IMR-90 (cell line): Measurements from ENCODE around the gene AIF1. TPM values are rescaled to one million over a fixed set of nuclear protein-coding genes. Genes with fewer than 3 reads are reported as not detected.

Source experiments
- ATAC-seq: fragments of 200-7000 bp; cut with Tn5 transposase; 2 replicates; pipeline ENCODE4 v1.9.1; 2020; ENCODE audit warnings: low read depth, mild to moderate bottlenecking, moderate library complexity
- BruUV-seq: library from RNA; stranded (reverse); fragments of 400-500 nt; replicated peaks from 2 replicates; lab custom pipeline; 2021; lab: Mats Ljungman, UMichigan
- CTCF ChIA-PET: fragments of 300-600 bp; formaldehyde crosslinking; extraction: SDS; loops from one replicate; lab custom pipeline; 2021; ENCODE audit warnings: antibody characterized with exemption; lab: Yijun Ruan, JAX
- POLR2A ChIA-PET: fragments of 300-600 bp; sonication (Branson Sonifier 250); formaldehyde crosslinking; loops from one replicate; lab custom pipeline; 2022; ENCODE audit warnings: antibody characterized with exemption; ENCODE audit not compliant: unreplicated experiment; lab: Charles Lee
- DNase-seq: peaks from one replicate; pipeline ENCODE4 v3.0.0; 2013
- H2AFZ ChIP-seq: replicated peaks from 2 replicates; pipeline ENCODE3; 2013; ENCODE audit warnings: low read length, mild to moderate bottlenecking; ENCODE audit not compliant: poor library complexity
- H2AK5ac ChIP-seq: 2 replicates; pipeline ENCODE4 v1.6.1; 2013; ENCODE audit warnings: low read depth, low read length, inconsistent platforms
- H2AK9ac ChIP-seq: replicated peaks from 2 replicates; pipeline ENCODE3; 2013; ENCODE audit warnings: mild to moderate bottlenecking, low read depth, low read length, moderate library complexity; ENCODE audit not compliant: poor library complexity
- H2BK120ac ChIP-seq: 2 replicates; pipeline ENCODE4 v1.6.1; 2013; ENCODE audit warnings: low read depth, low read length, inconsistent platforms
- H2BK15ac ChIP-seq: 3 replicates; pipeline ENCODE4 v1.6.1; 2013; ENCODE audit warnings: low read depth, low read length, inconsistent platforms
- H2BK20ac ChIP-seq: 2 replicates; pipeline ENCODE4 v1.6.1; 2013; ENCODE audit warnings: low read depth, mild to moderate bottlenecking, inconsistent platforms, low read length, moderate library complexity
- H2BK5ac ChIP-seq: 2 replicates; pipeline ENCODE4 v1.6.1; 2013; ENCODE audit warnings: mild to moderate bottlenecking, low read depth, low read length, inconsistent platforms; ENCODE audit not compliant: poor library complexity, severe bottlenecking
- H3K14ac ChIP-seq: replicated peaks from 2 replicates; pipeline ENCODE4 v1.6.1; 2013; ENCODE audit warnings: low read depth, low read length, inconsistent platforms
- H3K18ac ChIP-seq: 2 replicates; pipeline ENCODE4 v1.6.1; 2013; ENCODE audit warnings: low read depth, low read length, control low read depth
- H3K23ac ChIP-seq: 2 replicates; pipeline ENCODE4 v1.6.1; 2013; ENCODE audit warnings: low read depth, low read length, inconsistent platforms
- H3K27ac ChIP-seq: 2 replicates; pipeline ENCODE4 v1.5.1; 2013; ENCODE audit warnings: mild to moderate bottlenecking, control low read depth, low read length; ENCODE audit not compliant: insufficient read depth
- H3K27me3 ChIP-seq: 2 replicates; pipeline ENCODE4 v1.6.1; 2013; ENCODE audit warnings: low read length; ENCODE audit not compliant: control insufficient read depth, insufficient read depth
- H3K36me3 ChIP-seq: 2 replicates; pipeline ENCODE4 v1.6.1; 2013; ENCODE audit warnings: low read length, mixed read lengths; ENCODE audit not compliant: control insufficient read depth, insufficient read depth
- H3K4ac ChIP-seq: 2 replicates; pipeline ENCODE4 v1.6.1; 2013; ENCODE audit warnings: low read depth, low read length, inconsistent platforms
- H3K4me1 ChIP-seq: 2 replicates; pipeline ENCODE4 v1.6.1; 2013; ENCODE audit warnings: low read length, mixed read lengths; ENCODE audit not compliant: control insufficient read depth, insufficient read depth
- H3K4me2 ChIP-seq: 2 replicates; pipeline ENCODE4 v1.6.1; 2013; ENCODE audit warnings: low read depth, mild to moderate bottlenecking, control low read depth, low read length, moderate library complexity
- H3K4me3 ChIP-seq: 2 replicates; pipeline ENCODE4 v1.5.1; 2013; ENCODE audit warnings: low read depth, mild to moderate bottlenecking, control low read depth, low read length, moderate library complexity; ENCODE audit not compliant: insufficient read depth
- H3K56ac ChIP-seq: 2 replicates; pipeline ENCODE4 v1.6.1; 2013; ENCODE audit warnings: low read length, inconsistent platforms; ENCODE audit not compliant: insufficient read depth; ENCODE audit errors: extremely low read depth
- H3K79me1 ChIP-seq, 2 experiments: 2 replicates each; pipeline ENCODE4 v1.6.1; 2013; ENCODE audit warnings: low read length in 2 of 2, inconsistent platforms in 1 of 2, low read depth in 1 of 2
- H3K9ac ChIP-seq: 2 replicates; pipeline ENCODE4 v1.6.1; 2013; ENCODE audit warnings: low read depth, low read length, control low read depth
- H3K9me1 ChIP-seq: 2 replicates; pipeline ENCODE4 v1.6.1; 2013; ENCODE audit warnings: low read length, inconsistent platforms; ENCODE audit not compliant: insufficient read depth
- H3K9me3 ChIP-seq: 2 replicates; pipeline ENCODE4 v1.6.1; 2013; ENCODE audit warnings: low read length; ENCODE audit not compliant: control insufficient read depth, insufficient read depth
- H4K20me1 ChIP-seq: 2 replicates; pipeline ENCODE4 v1.6.1; 2013; ENCODE audit warnings: low read length, inconsistent platforms; ENCODE audit not compliant: insufficient read depth
- H4K5ac ChIP-seq: 2 replicates; pipeline ENCODE4 v1.6.1; 2013; ENCODE audit warnings: mild to moderate bottlenecking, low read depth, low read length, control low read depth
- H4K8ac ChIP-seq, 2 experiments: 2 replicates each; pipeline ENCODE4 v1.6.1; 2013; ENCODE audit warnings: low read depth in 2 of 2, low read length in 2 of 2, control low read depth in 1 of 2, inconsistent platforms in 1 of 2
- H4K91ac ChIP-seq: 2 replicates; pipeline ENCODE4 v1.6.1; 2013; ENCODE audit warnings: low read depth, low read length, inconsistent platforms; ENCODE audit not compliant: insufficient read depth
- BHLHE40 ChIP-seq: fragments of 150-350 bp; IDR thresholded peaks from 2 replicates; pipeline ENCODE4 v1.6.1; 2016; ENCODE audit warnings: mild to moderate bottlenecking, low read depth, low read length
- CEBPB ChIP-seq: IDR thresholded peaks from 2 replicates; pipeline ENCODE4 v1.6.1; 2012; ENCODE audit warnings: low read depth, low read length, improper control_type of control experiment
- CHD1 ChIP-seq: IDR thresholded peaks from 2 replicates; pipeline ENCODE4 v1.6.1; 2012; ENCODE audit warnings: low read depth, low read length, improper control_type of control experiment
- CTCF ChIP-seq: conservative IDR thresholded peaks from 2 replicates; pipeline ENCODE4 v1.5.1; 2012; ENCODE audit warnings: mild to moderate bottlenecking, low read depth, low read length, improper control_type of control experiment
- FOS ChIP-seq: fragments of 150-350 bp; IDR thresholded peaks from 2 replicates; pipeline ENCODE4 v1.6.1; 2016; ENCODE audit warnings: low read depth, low read length
- MAFK ChIP-seq: IDR thresholded peaks from 2 replicates; pipeline ENCODE4 v1.6.1; 2012; ENCODE audit warnings: low read depth, low read length, improper control_type of control experiment
- MAZ ChIP-seq: IDR thresholded peaks from 2 replicates; pipeline ENCODE4 v1.6.1; 2012; ENCODE audit warnings: low read depth, mild to moderate bottlenecking, low read length, improper control_type of control experiment, moderate library complexity, borderline replicate concordance
- MXI1 ChIP-seq: IDR thresholded peaks from 2 replicates; pipeline ENCODE4 v1.6.1; 2012; ENCODE audit warnings: low read depth, mild to moderate bottlenecking, low read length, moderate library complexity, borderline replicate concordance
- NFE2L2 ChIP-seq: fragments of 150-350 bp; IDR thresholded peaks from 2 replicates; pipeline ENCODE4 v1.6.1; 2016; ENCODE audit warnings: low read depth, mild to moderate bottlenecking, low read length
- POLR2A ChIP-seq: IDR thresholded peaks from 2 replicates; pipeline ENCODE4 v1.6.1; 2012; ENCODE audit warnings: mild to moderate bottlenecking, low read depth, low read length
- RAD21 ChIP-seq: IDR thresholded peaks from 2 replicates; pipeline ENCODE4 v1.6.1; 2012; ENCODE audit warnings: low read length, improper control_type of control experiment
- RCOR1 ChIP-seq: IDR thresholded peaks from 2 replicates; pipeline ENCODE4 v1.6.1; 2012; ENCODE audit warnings: mild to moderate bottlenecking, low read length, improper control_type of control experiment; ENCODE audit not compliant: insufficient replicate concordance
- RFX5 ChIP-seq: IDR thresholded peaks from 2 replicates; pipeline ENCODE4 v1.8.0; 2012; ENCODE audit warnings: low read depth, mild to moderate bottlenecking, low read length, moderate library complexity
- SMC3 ChIP-seq: fragments of 150-350 bp; IDR thresholded peaks from 2 replicates; pipeline ENCODE4 v1.6.1; 2016; ENCODE audit warnings: low read depth, mild to moderate bottlenecking, antibody characterized with exemption, low read length, moderate library complexity
- USF2 ChIP-seq: fragments of 150-350 bp; IDR thresholded peaks from 2 replicates; pipeline ENCODE4 v1.6.1; 2017; ENCODE audit warnings: mild to moderate bottlenecking, antibody characterized with exemption, low read length, low read depth
- WGBS, 2 experiments: methylation state at CpG; one replicate each; pipeline versions ENCODE4 v1.1.5 to v1.1.7; 2013; ENCODE audit warnings: missing lambda C conversion rate in 2 of 2; ENCODE audit not compliant: insufficient read length in 1 of 2; ENCODE audit errors: extremely low coverage in 2 of 2; 5-methylcytosine and 5-hydroxymethylcytosine counted together
- dilution Hi-C: fragments of 300-500 bp; cut with HindIII; formaldehyde crosslinking; loops from one replicate; pipeline ENCODE4 v1.14.3; 2018; ENCODE audit warnings: low sequenced_read_pairs; ENCODE audit not compliant: unreplicated experiment
- in situ Hi-C: fragments of 300-500 bp; cut with MboI; formaldehyde crosslinking; loops from 3 replicates; pipeline ENCODE4 v1.14.3; 2019; ENCODE audit warnings: low sequenced_read_pairs, inconsistent platforms, mixed read lengths
- intact Hi-C: fragments of 100-400 bp; cut with micrococcal nuclease; formaldehyde crosslinking; loops from 2 replicates; pipeline ENCODE4 v1.10.0; 2022
- polyA plus RNA-seq, 3 experiments: library from polyadenylated mRNA; depleted of rRNA; stranded (reverse); fragments of >200 nt; gene quantifications; 2 replicates each; pipeline ENCODE4 v1.2.3, GENCODE V29; 2012; ENCODE audit warnings: low replicate concordance in 1 of 3
- total RNA-seq: library from RNA; depleted of rRNA; stranded (reverse); fragments of >200 nt; gene quantifications from 2 replicates; pipeline ENCODE4 v1.2.3, GENCODE V29; 2012
- TF ChIP-seq, protein P1 (sequence below): fragments of 150-350 bp; IDR thresholded peaks from 2 replicates; pipeline ENCODE4 v1.6.1; 2016; ENCODE audit warnings: low read depth, mild to moderate bottlenecking, low read length, moderate library complexity, borderline replicate concordance

The AIF1 gene
- total and polyA plus RNA-seq, 2 of the 4 experiments (the other 2 are of a cell fraction) = not detected

DNA sequence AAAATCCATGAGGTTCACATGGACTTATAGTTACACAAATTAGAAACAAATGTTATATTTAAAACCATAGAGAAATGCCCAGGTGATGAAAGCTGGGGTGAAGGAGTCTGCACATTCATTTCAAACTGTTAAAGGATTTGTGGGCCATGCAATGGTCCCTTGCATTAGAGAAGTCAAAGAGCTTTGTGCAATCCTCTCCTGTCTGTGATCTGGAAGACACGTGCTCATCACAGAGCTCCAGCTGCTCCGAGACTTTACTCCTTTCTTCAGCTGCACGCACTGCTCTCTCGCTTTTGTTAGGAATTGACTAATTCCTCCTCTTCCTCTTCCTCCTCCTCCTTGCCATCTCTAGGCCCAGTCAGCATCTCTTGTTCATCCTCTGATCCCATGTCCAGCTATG, 4.1 kb upstream of the AIF1 start:
- H3K14ac ChIP-seq = no peak overlapping the region
- no peak overlapping the region for H3K4ac ChIP-seq
- no peak for TF ChIP-seq POLR2A
- no peak for TF ChIP-seq MXI1
- TF ChIP-seq MAFK = no peak
- no peak for TF ChIP-seq FOS
- no peak for TF ChIP-seq CEBPB
- TF ChIP-seq SMC3 = no peak
- TF ChIP-seq RAD21 = no peak
- TF ChIP-seq USF2 = no peak
- TF ChIP-seq CHD1 = no peak
- no peak for TF ChIP-seq MAZ
- TF ChIP-seq BHLHE40 = no peak
- TF ChIP-seq NFE2L2 = no peak
- no peak for TF ChIP-seq RFX5
- TF ChIP-seq RCOR1 = no peak
- no peak for TF ChIP-seq CTCF
- TF ChIP-seq, protein P1, sequence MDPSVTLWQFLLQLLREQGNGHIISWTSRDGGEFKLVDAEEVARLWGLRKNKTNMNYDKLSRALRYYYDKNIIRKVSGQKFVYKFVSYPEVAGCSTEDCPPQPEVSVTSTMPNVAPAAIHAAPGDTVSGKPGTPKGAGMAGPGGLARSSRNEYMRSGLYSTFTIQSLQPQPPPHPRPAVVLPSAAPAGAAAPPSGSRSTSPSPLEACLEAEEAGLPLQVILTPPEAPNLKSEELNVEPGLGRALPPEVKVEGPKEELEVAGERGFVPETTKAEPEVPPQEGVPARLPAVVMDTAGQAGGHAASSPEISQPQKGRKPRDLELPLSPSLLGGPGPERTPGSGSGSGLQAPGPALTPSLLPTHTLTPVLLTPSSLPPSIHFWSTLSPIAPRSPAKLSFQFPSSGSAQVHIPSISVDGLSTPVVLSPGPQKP = no peak
- intact Hi-C loops = no loop called here
- H4K8ac ChIP-seq = no peak overlapping the region
- no CpG with 5 or more reads among the region's 4 CpGs for WGBS, 2 experiments
- ChIA-PET POLR2A (no interaction called here), CTCF (no interaction called here)
- H3K27me3 ChIP-seq = peaks cover 7% of the 10 kb centered on the region
- no peak overlapping the region for H2AK5ac ChIP-seq
- no TSS peak for BruUV-seq
- no peak overlapping the region for H2BK120ac ChIP-seq
- H3K4me3 ChIP-seq = no peak overlapping the region
- in situ Hi-C loops = no loop called here
- DNase-seq = no peak
- H3K4me1 ChIP-seq = no peaks in the 10 kb centered on the region
- no peak overlapping the region for H3K4me2 ChIP-seq
- no peak overlapping the region for H4K91ac ChIP-seq
- no peak overlapping the region for H3K18ac ChIP-seq
- no peak overlapping the region for H3K56ac ChIP-seq
- 0 out of 2 replicates have a peak, but pooled peaks cover 3% of the 10 kb centered on the region for H3K9me1 ChIP-seq
- no peaks in the 10 kb centered on the region for H4K20me1 ChIP-seq
- no peak overlapping the region for H4K5ac ChIP-seq
- H2BK15ac ChIP-seq = no peak overlapping the region
- no peak overlapping the region for H3K27ac ChIP-seq
- H2AK9ac ChIP-seq = no peak overlapping the region
- no peak for ATAC-seq
- H3K9ac ChIP-seq = no peak overlapping the region
- H3K9me3 ChIP-seq = no peaks in the 10 kb centered on the region
- no peak overlapping the region for H3K23ac ChIP-seq
- H2BK20ac ChIP-seq = no peak overlapping the region
- no peak overlapping the region for H2BK5ac ChIP-seq
- no peaks in the 10 kb centered on the region for H3K36me3 ChIP-seq
- dilution Hi-C loops = no loop called here
- H3K79me1 ChIP-seq = no peaks in the 10 kb centered on the region
- H2AFZ ChIP-seq = peak overlapping the region; percentile 58
